HG03520 (cell line): ENCODE results near the gene F7.
"Not testable (repeated sequence)": the region's sequence is repeated elsewhere in the genome, so short reads cannot be mapped to it uniquely, and the experiment has no call there.

Experiments used
- ATAC-seq: cut with Tn5 transposase; IDR thresholded peaks from one replicate; pipeline ENCODE4 v1.9.1; 2021; ENCODE audit warnings: mild to moderate bottlenecking, moderate library complexity; ENCODE audit not compliant: unreplicated experiment

F7 gene

GRCh38 chr13:113105032-113105920, at the start of gene F7:
TSS of gene F7 (plus strand) at chr13:113105791. CDS start at chr13:113105842, 51 bp downstream.
- no peak for ATAC-seq

- no peak for ATAC-seq
Observed at GRCh38 chr13:113057084-113057483, 48.5 kb upstream of the F7 start.

GRCh38 chr13:113057559-113057958, 48.0 kb upstream of the F7 start:
- not testable (repeated sequence) for ATAC-seq

GRCh38 chr13:113058129-113058987, 47.2 kb upstream of the F7 start:
- no peak for ATAC-seq

GRCh38 chr13:113058988-113059850, 46.4 kb upstream of the F7 start:
- no peak for ATAC-seq

GRCh38 chr13:113059891-113060290, 45.7 kb upstream of the F7 start:
- no peak for ATAC-seq

GRCh38 chr13:113060557-113061270, 44.9 kb upstream of the F7 start:
- ATAC-seq = no peak

GRCh38 chr13:113061271-113061625, 44.3 kb upstream of the F7 start:
- ATAC-seq = no peak

GRCh38 chr13:113061796-113062425, 43.7 kb upstream of the F7 start:
- no peak for ATAC-seq

GRCh38 chr13:113062691-113063090, 42.9 kb upstream of the F7 start:
- no peak for ATAC-seq

GRCh38 chr13:113063091-113063491, 42.5 kb upstream of the F7 start:
- no peak for ATAC-seq

- no peak for ATAC-seq
Observed at GRCh38 chr13:113064000-113064533, 41.5 kb upstream of the F7 start.

GRCh38 chr13:113064534-113065405, 40.8 kb upstream of the F7 start:
- ATAC-seq = no peak

- ATAC-seq = no peak
Observed at GRCh38 chr13:113065406-113066141, 40.0 kb upstream of the F7 start.

- no peak for ATAC-seq
Observed at GRCh38 chr13:113066142-113066455, 39.5 kb upstream of the F7 start.

- no peak for ATAC-seq
Observed at GRCh38 chr13:113066746-113067145, 38.8 kb upstream of the F7 start.

GRCh38 chr13:113069861-113070805, 35.5 kb upstream of the F7 start:
- no peak for ATAC-seq
